K562 (cell line): ENCODE data around the gene CDKN1C. TPM values are rescaled to one million over a fixed set of nuclear protein-coding genes. Genes with fewer than 3 reads are reported as not detected.

ENCODE experiments used
- C11orf30 ChIP-seq: fragments of 450-650 bp; IDR thresholded peaks from 2 replicates; pipeline ENCODE4 v1.6.1; 2016; ENCODE audit warnings: low read depth, mild to moderate bottlenecking
- CTCFL ChIP-seq: IDR thresholded peaks from 2 replicates; pipeline ENCODE4 v1.6.1; 2011; ENCODE audit warnings: borderline replicate concordance, low read depth, mild to moderate bottlenecking, moderate library complexity, low read length; ENCODE audit not compliant: insufficient read depth, poor library complexity, severe bottlenecking
- EP400 ChIP-seq: fragments of 450-650 bp; IDR thresholded peaks from 2 replicates; pipeline ENCODE4 v1.6.1; 2017; ENCODE audit warnings: antibody characterized with exemption, mild to moderate bottlenecking, moderate library complexity
- ETS1 ChIP-seq: conservative IDR thresholded peaks from 2 replicates; pipeline ENCODE4 v1.6.1; 2011; ENCODE audit warnings: low read depth, mild to moderate bottlenecking, low read length; ENCODE audit not compliant: control insufficient read depth
- EWSR1 ChIP-seq: fragments of 450-650 bp; IDR thresholded peaks from 2 replicates; pipeline ENCODE4 v1.6.1; 2018; ENCODE audit warnings: borderline replicate concordance, mild to moderate bottlenecking, low read depth, moderate library complexity; ENCODE audit not compliant: partially characterized antibody
- HDAC1 ChIP-seq, 2 experiments: fragments of 450-650 bp; IDR thresholded peaks; 2 replicates each; pipeline ENCODE4 v1.6.1; 2016 to 2017; ENCODE audit warnings: inconsistent platforms in 1 of 2, mild to moderate bottlenecking in 1 of 2, moderate library complexity in 1 of 2
- HDAC2 ChIP-seq: fragments of 450-650 bp; IDR thresholded peaks from 2 replicates; pipeline ENCODE4 v1.6.1; 2016; ENCODE audit warnings: mild to moderate bottlenecking
- JUND ChIP-seq, 2 experiments: IDR thresholded peaks; 2 replicates in 1 of 2; 3 replicates in 1 of 2; pipeline ENCODE4 v1.6.1; 2011; ENCODE audit warnings: borderline replicate concordance in 2 of 2, low read depth in 2 of 2, low read length in 2 of 2, improper control_type of control experiment in 1 of 2, missing biosample characterization in 1 of 2, missing genetic modification characterization in 1 of 2, missing genetic modification reagents in 1 of 2
- KHSRP ChIP-seq: fragments of 450-650 bp; IDR thresholded peaks from 2 replicates; pipeline ENCODE4 v1.6.1; 2017
- NR4A1 ChIP-seq, 2 experiments: fragments of 250-450 bp in 1 of 2; fragments of 450-650 bp in 1 of 2; sonication (Bioruptor Pico) in 1 of 2; IDR thresholded peaks; 2 replicates each; pipeline versions ENCODE4 v1.4.0 to v1.6.1; 2016 to 2020; ENCODE audit warnings: mild to moderate bottlenecking in 2 of 2, missing compliant biosample characterization in 1 of 2, missing genetic modification characterization in 1 of 2, moderate library complexity in 1 of 2
- PTTG1 ChIP-seq: fragments of 450-650 bp; IDR thresholded peaks from 2 replicates; pipeline ENCODE4 v1.6.1; 2016; ENCODE audit warnings: low read depth, mild to moderate bottlenecking, missing genetic modification characterization, missing compliant biosample characterization
- RFX5 ChIP-seq: IDR thresholded peaks from 2 replicates; pipeline ENCODE4 v1.6.1; 2011; ENCODE audit warnings: low read depth, mild to moderate bottlenecking, improper control_type of control experiment, low read length
- TCF15 ChIP-seq: fragments of 250-450 bp; sonication (Bioruptor Pico); IDR thresholded peaks from 2 replicates; pipeline ENCODE4 v1.8.0; 2022; ENCODE audit warnings: moderate library complexity, mild to moderate bottlenecking, inconsistent platforms
- THRA ChIP-seq: fragments of 450-650 bp; IDR thresholded peaks from 2 replicates; pipeline ENCODE4 v1.6.1; 2017; ENCODE audit warnings: mild to moderate bottlenecking, moderate library complexity
- TOE1 ChIP-seq, 2 experiments: fragments of 450-650 bp in 1 of 2; sonication (generic) in 1 of 2; formaldehyde crosslinking in 1 of 2; IDR thresholded peaks; 2 replicates each; pipeline versions ENCODE4 v1.7.1 to v1.8.0; 2016 to 2022; ENCODE audit warnings: borderline replicate concordance in 2 of 2, mild to moderate bottlenecking in 2 of 2, antibody characterized with exemption in 1 of 2, inconsistent platforms in 1 of 2, low read depth in 1 of 2, missing genetic modification reagents in 1 of 2, moderate library complexity in 1 of 2
- ZBTB1 ChIP-seq: sonication (generic); formaldehyde crosslinking; IDR thresholded peaks from 2 replicates; pipeline ENCODE4 v1.8.1; 2023; ENCODE audit warnings: missing genetic modification reagents, low read depth, mild to moderate bottlenecking, borderline replicate concordance
- ZFX ChIP-seq: sonication (generic); formaldehyde crosslinking; IDR thresholded peaks from 2 replicates; pipeline ENCODE4 v1.8.0; 2022; ENCODE audit warnings: mild to moderate bottlenecking, missing genetic modification reagents, moderate library complexity
- ZNF316 ChIP-seq: fragments of 450-650 bp; IDR thresholded peaks from 2 replicates; pipeline ENCODE4 v1.6.1; 2016
- polyA plus RNA-seq, 8 experiments: library from polyadenylated mRNA; depleted of rRNA in 4 of 8; stranded (reverse) in 5 of 8; unstranded in 3 of 8; fragments of >200 nt; fragmentation: Nextera tagmentation in 2 of 8; fragmentation: Illumina TruSeq in 1 of 8; extraction: Ambion mirVana in 2 of 8; extraction: Trizol in 1 of 8; gene quantifications; 2 replicates each; pipeline versions ENCODE4 v1.2.1 to v1.2.3, GENCODE V29; 2011 to 2014; ENCODE audit warnings: inconsistent platforms in 1 of 8, missing spikeins in 1 of 8
- total RNA-seq, 7 experiments: library from RNA; depleted of rRNA in 6 of 7; stranded (reverse); fragments of >200 nt in 6 of 7; fragmentation: Illumina TruSeq in 2 of 7; extraction: Trizol in 2 of 7; gene quantifications; 2 replicates each; pipeline versions ENCODE4 v1.2.1 to v1.2.3, GENCODE V29; 2011 to 2021; ENCODE audit warnings: low replicate concordance in 1 of 7

The CDKN1C gene
- total and polyA plus RNA-seq, 9 of the 15 experiments (the other 6 are each of a cell fraction or from before 2014, with no cell fraction given) = 2.8 to 21.1 (median 9.3) TPM

GRCh38 chr11:2929950-2930703 is 44.6 kb upstream of the CDKN1C start (continued):
- TF ChIP-seq ZFX (0 out of 2 replicates have a peak, but pooled peaks have one; percentile 46), EWSR1 (no peak), TOE1 (IDR thresholded peaks at IDR 0.05; ENCODE audit: borderline replicate concordance) (peak; percentile 47; the same call in 1 of the 2 replicates), TOE1 (CRISPR knock-in tag; IDR thresholded peaks at IDR 0.05; ENCODE audit: borderline replicate concordance, low read depth) (no peak), KHSRP (no peak), TCF15 (CRISPR knock-in tag) (no peak), C11orf30 (peak; percentile 70), THRA (no peak), RFX5 (no peak), CTCFL (peak; percentile 68), NR4A1 (CRISPR knock-in tag; IDR thresholded peaks at IDR 0.05) (no peak), NR4A1 (tag; IDR thresholded peaks at IDR 0.05) (0 out of 2 replicates have a peak, but pooled peaks have one; percentile 47), ZBTB1 (CRISPR knock-in tag) (peak; percentile 19; the same call in 1 of the 2 replicates), HDAC1 (IDR thresholded peaks at IDR 0.05) (peak; percentile 14 to 78; a peak in 2 of 4 replicates), ETS1 (no peak), JUND (IDR thresholded peaks at IDR 0.05; ENCODE audit: borderline replicate concordance, low read depth, low read length) (peak; percentile 72), JUND (tag; IDR thresholded peaks at IDR 0.05; ENCODE audit: borderline replicate concordance, low read depth, low read length) (peak; percentile 59; the same call in 1 of the 3 replicates), EP400 (peak; percentile 67), PTTG1 (tag) (no peak), HDAC2 (0 out of 2 replicates have a peak, but pooled peaks have one; percentile 74), ZNF316 (peak; percentile 71)
